OCI-LY3 (cell line): ENCODE results near the gene COX8A.

Source experiments
- H2AFZ ChIP-seq: fragments of 200-600, 300-600 bp; shearing (Covaris generic); 2 replicates; pipeline ENCODE4 v1.6.0; 2014; ENCODE audit warnings: antibody characterized with exemption, low read depth, low read length
- H3K27ac ChIP-seq: fragments of 200-600, 300-600 bp; sonication (generic); 2 replicates; pipeline ENCODE4 v1.5.1; 2014; ENCODE audit warnings: mild to moderate bottlenecking, low read length, moderate library complexity, mixed read lengths
- H3K27me3 ChIP-seq: fragments of 200-600, 300-600 bp; sonication (generic); 2 replicates; pipeline ENCODE4 v1.6.1; 2014; ENCODE audit warnings: low read depth, low read length, mixed read lengths
- H3K36me3 ChIP-seq: fragments of 200-600, 300-600 bp; sonication (generic); replicated peaks from 2 replicates; pipeline ENCODE3; 2014; ENCODE audit warnings: low read depth, low read length, mixed read lengths
- H3K4me1 ChIP-seq: fragments of 300-600, 200-600 bp; sonication (generic); 2 replicates; pipeline ENCODE4 v1.6.1; 2014; ENCODE audit warnings: low read length, mixed read lengths
- H3K4me2 ChIP-seq: fragments of 200-600, 300-600 bp; sonication (generic); 2 replicates; pipeline ENCODE4 v1.6.1; 2014; ENCODE audit warnings: low read length, mixed read lengths
- H3K4me3 ChIP-seq: fragments of 300-600, 200-600 bp; sonication (generic); 2 replicates; pipeline ENCODE4 v1.5.1; 2014; ENCODE audit warnings: antibody characterized with exemption, mild to moderate bottlenecking, low read length, moderate library complexity
- H3K79me2 ChIP-seq: fragments of 300-600, 200-600 bp; shearing (Covaris generic); 2 replicates; pipeline ENCODE4 v1.6.1; 2014; ENCODE audit warnings: mild to moderate bottlenecking, low read length, mixed read lengths
- H3K9ac ChIP-seq: fragments of 300-600, 200-600 bp; shearing (Covaris generic); 2 replicates; pipeline ENCODE4 v1.6.0; 2014; ENCODE audit warnings: mild to moderate bottlenecking, low read length, moderate library complexity
- H3K9me3 ChIP-seq: fragments of 200-600, 300-600 bp; shearing (Covaris generic); 2 replicates; pipeline ENCODE4 v1.6.1; 2014; ENCODE audit warnings: low read length, mixed read lengths; ENCODE audit not compliant: insufficient read depth
- H4K20me1 ChIP-seq: fragments of 200-600, 300-600 bp; sonication (generic); 2 replicates; pipeline ENCODE4 v1.6.1; 2016; ENCODE audit warnings: low read length, mixed read lengths; ENCODE audit not compliant: insufficient read depth
- CTCF ChIP-seq: fragments of 200-600, 300-600 bp; sonication (generic); IDR thresholded peaks from 2 replicates; pipeline ENCODE4 v1.5.1; 2014; ENCODE audit warnings: antibody characterized with exemption, low read length, low read depth
- EZH2phosphoT487 ChIP-seq: fragments of 200-600 bp; shearing (Covaris generic); IDR thresholded peaks from 2 replicates; pipeline ENCODE4 v1.6.1; 2018; ENCODE audit warnings: antibody characterized with exemption, mixed run types, low read depth

COX8A gene

GRCh38 chr11:63991558-63991957 is 17.1 kb downstream of the COX8A start:
- Histone ChIP-seq H3K79me2 (peaks cover 45% of the 10 kb centered on the region), H3K27me3 (no peaks in the 10 kb centered on the region), H3K9ac (no peak overlapping the region), H3K9me3 (no peaks in the 10 kb centered on the region), H3K4me2 (no peak overlapping the region), H3K27ac (no peak overlapping the region), H2AFZ (no peak overlapping the region), H4K20me1 (peaks cover 30% of the 10 kb centered on the region), H3K4me1 (peaks cover 15% of the 10 kb centered on the region), H3K4me3 (no peak overlapping the region), H3K36me3 (peaks cover 29% of the 10 kb centered on the region)
- TF ChIP-seq CTCF (no peak), EZH2phosphoT487 (no peak)

GRCh38 chr11:63993100-63993499 is 18.7 kb downstream of the COX8A start:
- TF ChIP-seq CTCF (no peak), EZH2phosphoT487 (no peak)
- H2AFZ ChIP-seq, result no peak overlapping the region
- peaks cover 26% of the 10 kb centered on the region for H4K20me1 ChIP-seq
- H3K4me2 ChIP-seq, result no peak overlapping the region
- H3K79me2 ChIP-seq, result peaks cover 30% of the 10 kb centered on the region
- no peak overlapping the region for H3K4me3 ChIP-seq
- no peaks in the 10 kb centered on the region for H3K9me3 ChIP-seq
- no peaks in the 10 kb centered on the region for H3K27me3 ChIP-seq
- H3K4me1 ChIP-seq, result peaks cover 2% of the 10 kb centered on the region; the same call in 1 of the 2 replicates
- peaks cover 37% of the 10 kb centered on the region for H3K36me3 ChIP-seq
- no peak overlapping the region for H3K27ac ChIP-seq
- no peak overlapping the region for H3K9ac ChIP-seq

- H3K36me3 ChIP-seq, result peaks cover 33% of the 10 kb centered on the region
- H3K4me1 ChIP-seq, result no peaks in the 10 kb centered on the region
- H2AFZ ChIP-seq, result no peak overlapping the region
- no peaks in the 10 kb centered on the region for H3K9me3 ChIP-seq
- H3K27ac ChIP-seq, result no peak overlapping the region
- no peak for TF ChIP-seq CTCF
- no peak for TF ChIP-seq EZH2phosphoT487
- no peak overlapping the region for H3K9ac ChIP-seq
- peaks cover 26% of the 10 kb centered on the region for H4K20me1 ChIP-seq
- H3K27me3 ChIP-seq, result no peaks in the 10 kb centered on the region
- H3K4me2 ChIP-seq, result no peak overlapping the region
- no peak overlapping the region for H3K4me3 ChIP-seq
- H3K79me2 ChIP-seq, result peaks cover 22% of the 10 kb centered on the region; the same call in 1 of the 2 replicates
Measured at GRCh38 chr11:63993993-63994392, 19.6 kb downstream of the COX8A start.

DNA sequence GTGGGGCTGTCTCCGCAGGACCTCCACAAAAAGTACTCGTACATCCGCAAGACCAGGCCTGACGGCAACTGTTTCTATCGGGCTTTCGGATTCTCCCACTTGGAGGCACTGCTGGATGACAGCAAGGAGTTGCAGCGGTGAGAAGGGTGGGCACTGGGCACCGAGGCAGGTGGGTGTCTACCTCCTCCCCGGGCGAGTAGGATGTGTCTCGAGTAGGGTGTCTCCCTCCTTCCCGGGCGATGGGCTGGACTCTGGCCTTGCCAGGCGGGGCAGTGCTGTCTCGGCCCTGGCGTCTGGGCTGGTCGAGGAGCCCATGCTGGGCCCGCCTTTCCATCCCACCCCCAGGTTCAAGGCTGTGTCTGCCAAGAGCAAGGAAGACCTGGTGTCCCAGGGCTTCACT is 22.1 kb downstream of the COX8A start:
- TF ChIP-seq EZH2phosphoT487 (no peak), CTCF (no peak)
- H3K4me3 ChIP-seq, result no peak overlapping the region
- H2AFZ ChIP-seq, result no peak overlapping the region
- peaks cover 8% of the 10 kb centered on the region; the same call in 1 of the 2 replicates for H3K4me1 ChIP-seq
- no peak overlapping the region for H3K4me2 ChIP-seq
- H3K36me3 ChIP-seq, result peaks cover 29% of the 10 kb centered on the region
- H3K27ac ChIP-seq, result no peak overlapping the region
- H4K20me1 ChIP-seq, result peaks cover 32% of the 10 kb centered on the region
- peaks cover 8% of the 10 kb centered on the region; the same call in 1 of the 2 replicates for H3K79me2 ChIP-seq
- H3K9ac ChIP-seq, result no peak overlapping the region
- H3K27me3 ChIP-seq, result no peaks in the 10 kb centered on the region
- H3K9me3 ChIP-seq, result no peaks in the 10 kb centered on the region
